Measurements from ENCODE around the gene B4GALT1. TPM values are rescaled to one million over a fixed set of nuclear protein-coding genes. Genes with fewer than 3 reads are reported as not detected.

B4GALT1 gene
- total RNA-seq, 1 donor from 2014 or later: 118 TPM

GRCh38 chr9:33157960-33158842 is 8.9 kb downstream of the B4GALT1 start:
- CTCF ChIA-PET: interaction anchor here (0.6 to 1.5 kb wide), 3 partner anchors 10 to 66 kb away, joined by 3 to 4 read pairs (median 4); no protein-coding TSS in a partner anchor
- no peak for DNase-seq
- H3K27ac Mint-ChIP-seq: peak overlapping the region; percentile 95
- TF ChIP-seq CTCF (IDR thresholded peaks at IDR 0.05): no peak
- no peaks in the 10 kb centered on the region for H3K27me3 Mint-ChIP-seq
- intact Hi-C loops (cut with micrococcal nuclease): no loop called here
- H3K36me3 Mint-ChIP-seq (ENCODE audit: low read depth): peaks cover 20% of the 10 kb centered on the region
- no peak for ATAC-seq (ENCODE audit: low read depth)
- POLR2A ChIA-PET: interaction anchor here (1.3 to 18.9 kb wide), 6 partner anchors 9 to 133 kb away, joined by 3 to 593 read pairs (median 22); partner anchors contain the start of genes B4GALT1, DNAJA1 and SMU1
- peaks cover 98% of the 10 kb centered on the region for H3K4me1 Mint-ChIP-seq
- H3K4me3 Mint-ChIP-seq: peak overlapping the region; percentile 97
- H3K9me3 Mint-ChIP-seq: no peaks in the 10 kb centered on the region

- intact Hi-C loops (cut with micrococcal nuclease): no loop called here
- H3K4me3 Mint-ChIP-seq: no peak overlapping the region
- DNase-seq: no peak
Observed at GRCh38 chr9:33155393-33155792, 11.7 kb downstream of the B4GALT1 start.

GRCh38 chr9:33154371-33154770 is 12.8 kb downstream of the B4GALT1 start:
- ChIA-PET CTCF (no interaction called here), POLR2A (interaction anchor here (0.8 to 18.9 kb wide), 6 partner anchors 10 to 73 kb away, joined by 3 to 593 read pairs (median 8); partner anchors contain the start of gene B4GALT1)
- ATAC-seq (ENCODE audit: low read depth): no peak
- H3K4me3 Mint-ChIP-seq: peak overlapping the region; percentile 16
- peak overlapping the region; percentile 84 for H3K27ac Mint-ChIP-seq
- no peaks in the 10 kb centered on the region for H3K9me3 Mint-ChIP-seq
- intact Hi-C loops (cut with micrococcal nuclease): no loop called here
- DNase-seq: no peak
- TF ChIP-seq CTCF (IDR thresholded peaks at IDR 0.05): no peak
- H3K4me1 Mint-ChIP-seq: peaks cover 93% of the 10 kb centered on the region
- H3K36me3 Mint-ChIP-seq (ENCODE audit: low read depth): peaks cover 12% of the 10 kb centered on the region
- no peaks in the 10 kb centered on the region for H3K27me3 Mint-ChIP-seq

More at GRCh38 chr9:33155393-33155792, 11.7 kb downstream of the B4GALT1 start:
- ChIA-PET CTCF (no interaction called here), POLR2A (interaction anchor here (0.7 to 18.9 kb wide), 4 partner anchors 11 to 29 kb away, joined by 3 to 593 read pairs (median 23); partner anchors contain the start of gene B4GALT1)
- peaks cover 98% of the 10 kb centered on the region for H3K4me1 Mint-ChIP-seq
- no peak for TF ChIP-seq CTCF (IDR thresholded peaks at IDR 0.05)
- no peaks in the 10 kb centered on the region for H3K27me3 Mint-ChIP-seq
- peaks cover 15% of the 10 kb centered on the region for H3K36me3 Mint-ChIP-seq (ENCODE audit: low read depth)
- ATAC-seq (ENCODE audit: low read depth): no peak
- H3K9me3 Mint-ChIP-seq: no peaks in the 10 kb centered on the region
- H3K27ac Mint-ChIP-seq: peak overlapping the region; percentile 84

GRCh38 chr9:33153666-33154065 is 13.5 kb downstream of the B4GALT1 start:
- Mint-ChIP-seq H3K27me3 (no peaks in the 10 kb centered on the region), H3K4me3 (peak overlapping the region; percentile 68), H3K36me3 (ENCODE audit: low read depth) (peaks cover 12% of the 10 kb centered on the region), H3K27ac (peak overlapping the region; percentile 84), H3K4me1 (peaks cover 92% of the 10 kb centered on the region), H3K9me3 (no peaks in the 10 kb centered on the region)
- intact Hi-C loops (cut with micrococcal nuclease): loop anchor here (1.0 kb wide), 3 partner anchors 8 to 14 kb away; partner anchors contain the start of gene B4GALT1
- ATAC-seq (ENCODE audit: low read depth) (peak; percentile 63), DNase-seq (no peak)
- ChIA-PET POLR2A (interaction anchor here (1.1 to 19.6 kb wide), 6 partner anchors 10 to 28 kb away, joined by 3 to 593 read pairs (median 34); partner anchors contain the start of gene B4GALT1), CTCF (no interaction called here)
- no peak for TF ChIP-seq CTCF (IDR thresholded peaks at IDR 0.05)

DNA sequence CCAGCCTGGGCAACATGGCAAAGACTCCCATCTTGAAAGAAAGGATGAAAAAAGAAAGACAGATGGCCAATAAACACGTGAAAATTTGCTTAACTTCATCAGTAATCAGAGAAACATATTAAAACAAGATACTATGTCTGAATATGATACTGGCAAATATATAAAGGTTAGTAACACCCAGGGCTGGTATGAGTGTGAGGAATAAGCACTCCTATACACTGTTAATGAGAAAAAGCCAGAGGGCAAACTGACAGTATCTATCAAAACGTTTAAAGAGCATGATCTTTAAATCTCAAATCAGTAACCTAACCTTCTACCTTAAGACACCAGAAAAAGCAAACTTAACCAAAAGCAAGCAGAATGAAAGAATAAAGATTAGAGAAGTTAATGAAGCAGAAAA is 14.1 kb downstream of the B4GALT1 start:
- no peaks in the 10 kb centered on the region for H3K27me3 Mint-ChIP-seq
- POLR2A ChIA-PET: interaction anchor here (0.7 to 19.6 kb wide), 3 partner anchors 10 to 27 kb away, joined by 5 to 593 read pairs (median 35); partner anchors contain the start of gene B4GALT1
- TF ChIP-seq CTCF (IDR thresholded peaks at IDR 0.05): no peak
- H3K9me3 Mint-ChIP-seq: no peaks in the 10 kb centered on the region
- peak overlapping the region; percentile 84 for H3K27ac Mint-ChIP-seq
- peaks cover 15% of the 10 kb centered on the region for H3K36me3 Mint-ChIP-seq (ENCODE audit: low read depth)
- peaks cover 92% of the 10 kb centered on the region for H3K4me1 Mint-ChIP-seq
- CTCF ChIA-PET: interaction anchor here (2.2 kb wide), 1 partner anchor 73 kb away, joined by 8 read pairs; no protein-coding TSS in a partner anchor
- ATAC-seq (ENCODE audit: low read depth) (no peak), DNase-seq (no peak)
- intact Hi-C loops (cut with micrococcal nuclease): loop anchor here (1.0 kb wide), 3 partner anchors 8 to 14 kb away; partner anchors contain the start of gene B4GALT1
- peak overlapping the region; percentile 68 for H3K4me3 Mint-ChIP-seq

Measured in activated B cell treated with CpG ODN at 0.5 μM for 24 hours (primary cell).